ENCODE data around the gene AARS1.

DNA sequence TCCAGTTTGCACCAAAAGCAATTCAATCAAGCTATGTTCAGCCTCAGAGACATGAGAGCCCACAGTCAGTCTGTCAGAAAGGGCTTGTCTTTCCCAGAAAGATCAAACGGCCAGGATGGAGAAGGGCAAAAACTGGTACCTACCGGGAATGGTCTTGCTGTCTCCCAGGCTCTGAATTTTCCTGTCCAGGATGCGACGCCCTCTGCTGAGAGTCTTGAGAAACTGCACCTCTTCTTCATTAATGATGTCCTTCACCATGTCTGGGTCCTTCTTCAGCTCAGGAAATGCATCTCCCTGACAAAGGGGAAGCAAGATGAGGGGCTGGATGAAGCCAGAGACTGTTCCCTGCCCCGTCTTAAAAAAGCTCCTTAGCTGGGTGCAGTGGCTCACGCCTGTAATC is 21.8 kb downstream of the AARS1 start:
- TF ChIP-seq, protein P1, sequence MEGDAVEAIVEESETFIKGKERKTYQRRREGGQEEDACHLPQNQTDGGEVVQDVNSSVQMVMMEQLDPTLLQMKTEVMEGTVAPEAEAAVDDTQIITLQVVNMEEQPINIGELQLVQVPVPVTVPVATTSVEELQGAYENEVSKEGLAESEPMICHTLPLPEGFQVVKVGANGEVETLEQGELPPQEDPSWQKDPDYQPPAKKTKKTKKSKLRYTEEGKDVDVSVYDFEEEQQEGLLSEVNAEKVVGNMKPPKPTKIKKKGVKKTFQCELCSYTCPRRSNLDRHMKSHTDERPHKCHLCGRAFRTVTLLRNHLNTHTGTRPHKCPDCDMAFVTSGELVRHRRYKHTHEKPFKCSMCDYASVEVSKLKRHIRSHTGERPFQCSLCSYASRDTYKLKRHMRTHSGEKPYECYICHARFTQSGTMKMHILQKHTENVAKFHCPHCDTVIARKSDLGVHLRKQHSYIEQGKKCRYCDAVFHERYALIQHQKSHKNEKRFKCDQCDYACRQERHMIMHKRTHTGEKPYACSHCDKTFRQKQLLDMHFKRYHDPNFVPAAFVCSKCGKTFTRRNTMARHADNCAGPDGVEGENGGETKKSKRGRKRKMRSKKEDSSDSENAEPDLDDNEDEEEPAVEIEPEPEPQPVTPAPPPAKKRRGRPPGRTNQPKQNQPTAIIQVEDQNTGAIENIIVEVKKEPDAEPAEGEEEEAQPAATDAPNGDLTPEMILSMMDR (IDR thresholded peaks at IDR 0.05; ENCODE audit: poor library complexity): peak; percentile 42
- TF ChIP-seq EZH2 (IDR thresholded peaks at IDR 0.05; ENCODE audit: borderline replicate concordance): no peak

All from hepatocyte (in vitro differentiated cells).